H1 (cell line): ENCODE measurements around the gene XPNPEP1. TPM values are rescaled to one million over a fixed set of nuclear protein-coding genes. Genes with fewer than 3 reads are reported as not detected.

Source experiments
- CTCF ChIA-PET: fragments of 300-600 bp; sonication (Branson Sonifier 250); formaldehyde crosslinking; loops from one replicate; lab custom pipeline; 2021; ENCODE audit not compliant: partially characterized antibody; lab: Charles Lee
- POLR2A ChIA-PET: fragments of 300-600 bp; sonication (Branson Sonifier 250); formaldehyde crosslinking; loops from one replicate; lab custom pipeline; 2021; ENCODE audit warnings: inconsistent platforms; ENCODE audit not compliant: partially characterized antibody; lab: Charles Lee
- DNase-seq, 2 experiments: peaks; one replicate each; pipeline versions ENCODE4 v3.0.0 to v3.0.0-alpha.2; 2010 to 2022; ENCODE audit warnings: low spot score in 2 of 2, low read depth in 1 of 2, mixed read lengths in 1 of 2
- FAIRE-seq: peaks from 2 replicates; lab custom pipeline; 2011; peaks lifted over from hg19 to GRCh38; lab: Jason Lieb, UNC
- H2AFZ ChIP-seq: 2 replicates; pipeline ENCODE4 v1.8.1; 2012; ENCODE audit warnings: low read length, inconsistent platforms
- H2AK5ac ChIP-seq: 2 replicates; pipeline ENCODE4 v1.6.1; 2013; ENCODE audit warnings: low read depth, low read length
- H2BK120ac ChIP-seq: replicated peaks from 2 replicates; pipeline ENCODE3; 2013; ENCODE audit warnings: low read depth, low read length, inconsistent platforms
- H2BK12ac ChIP-seq: 2 replicates; pipeline ENCODE4 v1.6.1; 2013; ENCODE audit warnings: low read depth, low read length
- H2BK15ac ChIP-seq: 2 replicates; pipeline ENCODE4 v1.6.1; 2013; ENCODE audit warnings: low read length
- H2BK20ac ChIP-seq: 2 replicates; pipeline ENCODE4 v1.6.1; 2013; ENCODE audit warnings: low read length
- H2BK5ac ChIP-seq: 2 replicates; pipeline ENCODE4 v1.6.1; 2013; ENCODE audit warnings: low read depth, low read length
- H3K14ac ChIP-seq: 2 replicates; pipeline ENCODE4 v1.6.1; 2013; ENCODE audit warnings: inconsistent platforms; ENCODE audit not compliant: insufficient read length
- H3K18ac ChIP-seq: 2 replicates; pipeline ENCODE4 v1.6.1; 2013; ENCODE audit warnings: low read length; ENCODE audit errors: extremely low read depth
- H3K23ac ChIP-seq: 2 replicates; pipeline ENCODE4 v1.6.1; 2013; ENCODE audit warnings: inconsistent platforms; ENCODE audit not compliant: insufficient read length
- H3K23me2 ChIP-seq: 2 replicates; pipeline ENCODE4 v1.6.1; 2013; ENCODE audit warnings: low read depth, low read length
- H3K27ac ChIP-seq: 2 replicates; pipeline ENCODE4 v1.6.1; 2011; ENCODE audit warnings: low read depth, low read length, inconsistent platforms
- H3K27me3 ChIP-seq, 4 experiments: replicated peaks in 1 of 4; 1 replicate in 1 of 4; 2 replicates in 3 of 4; pipeline versions ENCODE4 v1.6.1 to v1.8.1; 2011 to 2013; ENCODE audit warnings: low read length in 3 of 4, mild to moderate bottlenecking in 3 of 4, inconsistent platforms in 2 of 4, mixed read lengths in 2 of 4, moderate library complexity in 1 of 4; ENCODE audit not compliant: control insufficient read depth in 3 of 4, insufficient read depth in 3 of 4; ENCODE audit errors: extremely low read depth in 1 of 4
- H3K36me3 ChIP-seq, 4 experiments: 2 replicates each; pipeline versions ENCODE4 v1.6.1 to v1.8.1; 2011 to 2013; ENCODE audit warnings: mild to moderate bottlenecking in 4 of 4, low read length in 3 of 4, moderate library complexity in 2 of 4, control low read depth in 1 of 4, inconsistent platforms in 1 of 4; ENCODE audit not compliant: insufficient read depth in 4 of 4, control insufficient read depth in 2 of 4
- H3K4ac ChIP-seq: replicated peaks from 2 replicates; pipeline ENCODE3; 2013; ENCODE audit warnings: low read length, low read depth, mixed read lengths, inconsistent platforms; ENCODE audit not compliant: insufficient read length
- H3K4me1 ChIP-seq, 4 experiments: replicated peaks in 1 of 4; 1 replicate in 1 of 4; 2 replicates in 3 of 4; pipeline versions ENCODE4 v1.6.1 to v1.8.1; 2011 to 2013; ENCODE audit warnings: low read length in 3 of 4, inconsistent platforms in 2 of 4, mixed read lengths in 1 of 4; ENCODE audit not compliant: insufficient read depth in 4 of 4, control insufficient read depth in 3 of 4
- H3K4me2 ChIP-seq, 2 experiments: 2 replicates each; pipeline versions ENCODE4 v1.6.1 to v1.8.1; 2011 to 2013; ENCODE audit warnings: low read depth in 2 of 2, low read length in 2 of 2, control low read depth in 1 of 2, inconsistent platforms in 1 of 2, mild to moderate bottlenecking in 1 of 2; ENCODE audit not compliant: insufficient read depth in 1 of 2
- H3K4me3 ChIP-seq, 4 experiments: fragments of 200-600, 300-600 bp in 1 of 4; sonication (generic), shearing (Covaris generic), sonication (Bioruptor Twin) in 1 of 4; 2 replicates each; pipeline versions ENCODE4 v1.5.1 to v1.8.1; 2011 to 2016; ENCODE audit warnings: low read length in 4 of 4, low read depth in 3 of 4, control low read depth in 2 of 4, inconsistent platforms in 2 of 4, mild to moderate bottlenecking in 2 of 4, mixed read lengths in 1 of 4, moderate library complexity in 1 of 4; ENCODE audit not compliant: insufficient read depth in 2 of 4; ENCODE audit errors: extremely low read depth in 1 of 4
- H3K56ac ChIP-seq: replicated peaks from 2 replicates; pipeline ENCODE3; 2013; ENCODE audit warnings: low read depth, mild to moderate bottlenecking, mixed read lengths, low read length, inconsistent platforms; ENCODE audit not compliant: insufficient read length
- H3K79me1 ChIP-seq: 2 replicates; pipeline ENCODE4 v1.6.1; 2013; ENCODE audit warnings: low read depth, low read length, control low read depth
- H3K79me2 ChIP-seq, 2 experiments: 2 replicates each; pipeline versions ENCODE4 v1.6.1 to v1.8.1; 2012 to 2013; ENCODE audit warnings: low read length in 2 of 2, mild to moderate bottlenecking in 2 of 2, inconsistent platforms in 1 of 2; ENCODE audit not compliant: insufficient read depth in 2 of 2, control insufficient read depth in 1 of 2
- H3K9ac ChIP-seq, 4 experiments: replicated peaks in 1 of 4; 1 replicate in 1 of 4; 2 replicates in 3 of 4; pipeline versions ENCODE4 v1.6.1 to v1.8.1; 2011 to 2013; ENCODE audit warnings: low read depth in 3 of 4, low read length in 3 of 4, control low read depth in 2 of 4, mild to moderate bottlenecking in 2 of 4, moderate library complexity in 2 of 4, inconsistent platforms in 1 of 4; ENCODE audit errors: extremely low read depth in 1 of 4
- H3K9me3 ChIP-seq, 2 experiments: 2 replicates each; pipeline versions ENCODE4 v1.6.1 to v1.8.1; 2012 to 2013; ENCODE audit warnings: mild to moderate bottlenecking in 2 of 2, moderate library complexity in 2 of 2, control low read depth in 1 of 2, inconsistent platforms in 1 of 2, low read depth in 1 of 2, low read length in 1 of 2, mixed read lengths in 1 of 2; ENCODE audit not compliant: insufficient read depth in 2 of 2
- H4K20me1 ChIP-seq, 2 experiments: replicated peaks in 1 of 2; 2 replicates each; pipeline versions ENCODE3 to v1.8.1; 2011 to 2013; ENCODE audit warnings: inconsistent platforms in 2 of 2, low read length in 2 of 2, mild to moderate bottlenecking in 1 of 2; ENCODE audit not compliant: insufficient read depth in 2 of 2, control insufficient read depth in 1 of 2
- H4K5ac ChIP-seq: 2 replicates; pipeline ENCODE4 v1.6.1; 2013; ENCODE audit warnings: low read length, low read depth, mixed read lengths, inconsistent platforms; ENCODE audit not compliant: insufficient read length
- H4K8ac ChIP-seq: 2 replicates; pipeline ENCODE4 v1.8.0; 2013; ENCODE audit warnings: mild to moderate bottlenecking, moderate library complexity, low read length, inconsistent platforms; ENCODE audit not compliant: insufficient read depth; ENCODE audit errors: extremely low read depth
- H4K91ac ChIP-seq: replicated peaks from 2 replicates; pipeline ENCODE3; 2013; ENCODE audit warnings: low read length, mixed read lengths, inconsistent platforms; ENCODE audit not compliant: insufficient read length
- CHD1 ChIP-seq: IDR thresholded peaks from 2 replicates; pipeline ENCODE4 v1.6.1; 2012; ENCODE audit warnings: low read depth, low read length, improper control_type of control experiment
- CTCF ChIP-seq, 3 experiments: IDR thresholded peaks; 1 replicate in 2 of 3; 2 replicates in 1 of 3; pipeline versions ENCODE4 v1.5.1 to v1.6.1; 2011; ENCODE audit warnings: low read length in 3 of 3, mild to moderate bottlenecking in 3 of 3, inconsistent platforms in 2 of 3, low read depth in 1 of 3, moderate library complexity in 1 of 3; ENCODE audit not compliant: insufficient read depth in 1 of 3; ENCODE audit errors: control extremely low read depth in 1 of 3
- EZH2 ChIP-seq: fragments of 200-600 bp; sonication (generic); IDR thresholded peaks from 2 replicates; pipeline ENCODE4 v1.7.1; 2012; ENCODE audit warnings: low read depth, mild to moderate bottlenecking, moderate library complexity, low read length, inconsistent platforms; ENCODE audit not compliant: severe bottlenecking
- FOSL1 ChIP-seq: IDR thresholded peaks from 2 replicates; pipeline ENCODE4 v1.6.1; 2011; ENCODE audit warnings: mild to moderate bottlenecking, low read depth, low read length, moderate library complexity; ENCODE audit not compliant: insufficient read depth
- KDM4A ChIP-seq: IDR thresholded peaks from one replicate; pipeline ENCODE4 v1.7.1; 2012; ENCODE audit warnings: low read depth, mild to moderate bottlenecking, moderate library complexity, low read length, inconsistent platforms; ENCODE audit not compliant: severe bottlenecking
- RAD21 ChIP-seq, 2 experiments: IDR thresholded peaks in 1 of 2; conservative IDR thresholded peaks in 1 of 2; 2 replicates each; pipeline ENCODE4 v1.6.1; 2011; ENCODE audit warnings: low read depth in 2 of 2, low read length in 2 of 2, improper control_type of control experiment in 1 of 2, inconsistent platforms in 1 of 2, mild to moderate bottlenecking in 1 of 2, moderate library complexity in 1 of 2
- RNF2 ChIP-seq: fragments of 200-900, 300-1000 bp; sonication (generic); IDR thresholded peaks from 2 replicates; pipeline ENCODE4 v1.7.1; 2016; ENCODE audit warnings: borderline replicate concordance, low read depth, mild to moderate bottlenecking, antibody characterized with exemption, low read length; ENCODE audit not compliant: poor library complexity, severe bottlenecking; ENCODE audit errors: missing control alignments
- SIX5 ChIP-seq: IDR thresholded peaks from 2 replicates; pipeline ENCODE4 v1.6.1; 2011; ENCODE audit warnings: mild to moderate bottlenecking, low read depth, low read length
- TEAD4 ChIP-seq: IDR thresholded peaks from 2 replicates; pipeline ENCODE4 v1.6.1; 2012; ENCODE audit warnings: low read depth, low read length, inconsistent platforms, mixed read lengths
- WGBS, 2 experiments: shearing (Covaris generic) in 1 of 2; methylation state at CpG; one replicate each; pipeline versions ENCODE4 v1.1.6 to v1.1.7; 2013 to 2015; ENCODE audit warnings: low lambda C conversion rate in 2 of 2, mixed read lengths in 2 of 2, inconsistent platforms in 1 of 2, low coverage in 1 of 2, missing lambda C conversion rate in 1 of 2; ENCODE audit not compliant: insufficient replicate concordance in 2 of 2, insufficient coverage in 1 of 2, insufficient read length in 1 of 2; ENCODE audit errors: extremely low coverage in 1 of 2, missing lambda C conversion rate in 1 of 2; 5-methylcytosine and 5-hydroxymethylcytosine counted together
- polyA plus RNA-seq, 7 experiments: library from polyadenylated mRNA; depleted of rRNA in 3 of 7; stranded (reverse) in 5 of 7; unstranded in 2 of 7; fragments of >200 nt in 5 of 7; fragments of 200-250 nt in 2 of 7; gene quantifications; 1 replicate in 5 of 7; 2 replicates in 1 of 7; 4 replicates in 1 of 7; pipeline versions ENCODE4 v1.2.1 to v1.2.3, GENCODE V29; 2011 to 2013; ENCODE audit warnings: missing spikeins in 2 of 7, mixed read lengths in 2 of 7
- total RNA-seq: library from RNA; stranded (reverse); fragmentation: NEBNext Ultra II Directional; extraction: Animal tissue kit (Norgen Biotek cat#: 25700); gene quantifications from 2 replicates; pipeline ENCODE4 v1.2.1, GENCODE V29; 2021

XPNPEP1 gene
- total and polyA plus RNA-seq, 2 of the 8 experiments (the other 6 are each of a cell fraction or from before 2014, with no cell fraction given), result 61.1 to 201 TPM

GRCh38 chr10:109838592-109839244, 84.6 kb downstream of the XPNPEP1 start:
- Histone ChIP-seq H3K56ac (no peak overlapping the region), H4K8ac (no peak overlapping the region), H4K91ac (no peak overlapping the region), H3K4me1 (no peaks in the 10 kb centered on the region), H3K9me3 (no peaks in the 10 kb centered on the region), H3K27me3 (no peaks in the 10 kb centered on the region), H3K9ac (no peak overlapping the region), H2BK20ac (no peak overlapping the region), H4K20me1 (no peaks in the 10 kb centered on the region), H3K23ac (no peak overlapping the region), H3K14ac (no peak overlapping the region), H3K4me2 (no peak overlapping the region), H3K4me3 (no peak overlapping the region), H3K79me1 (no peaks in the 10 kb centered on the region), H2BK120ac (no peak overlapping the region), H2AK5ac (no peak overlapping the region), H2BK12ac (no peak overlapping the region), H3K4ac (no peak overlapping the region), H4K5ac (no peak overlapping the region), H2BK15ac (no peak overlapping the region), H3K18ac (no peak overlapping the region), H2AFZ (peak overlapping the region; percentile 59; the same call in 1 of the 2 replicates), H3K79me2 (no peaks in the 10 kb centered on the region), H2BK5ac (no peak overlapping the region), H3K27ac (no peak overlapping the region), H3K36me3 (no peaks in the 10 kb centered on the region), H3K23me2 (no peaks in the 10 kb centered on the region; the same call in 1 of the 2 replicates)
- TF ChIP-seq CTCF (IDR thresholded peaks at IDR 0.05; ENCODE audit: control extremely low read depth in 1 of 3, insufficient read depth in 1 of 3, low read depth in 1 of 3, low read length in 3 of 3), result peak in 2 of 3 experiments; percentile 51 to 58; a peak in 3 of 4 replicates
- TF ChIP-seq KDM4A, result no peak
- no peak for TF ChIP-seq EZH2
- TF ChIP-seq SIX5, result no peak
- peak; percentile 60 to 62 for TF ChIP-seq RAD21 (IDR thresholded peaks at IDR 0.05 in 1 of 2, conservative IDR thresholded peaks at IDR 0.05 in 1 of 2; ENCODE audit: low read depth in 2 of 2, low read length in 2 of 2)
- no peak for TF ChIP-seq CHD1
- TF ChIP-seq TEAD4, result no peak
- no peak for TF ChIP-seq RNF2
- TF ChIP-seq FOSL1, result no peak
- WGBS, 2 experiments, result 91% methylated on average over 7 of the region's 7 CpGs; no CpG with 5 or more reads in 1 of the 2 experiments
- FAIRE-seq (no peak), DNase-seq (no peak)
- ChIA-PET CTCF (interaction anchor here (0.7 to 4.2 kb wide), 10 partner anchors 13 to 388 kb away, joined by 3 to 25 read pairs (median 4); no protein-coding TSS in a partner anchor), POLR2A (interaction anchor here (0.7 kb wide), 1 partner anchor 24 kb away, joined by 3 read pairs; no protein-coding TSS in a partner anchor)
